GM19438 (cell line): ENCODE results near the gene TPH1.
A peak's percentile ranks its signal among the peaks of the same experiment; 100 is the strongest.
"Not testable (repeated sequence)": the region's sequence is repeated elsewhere in the genome, so short reads cannot be mapped to it uniquely, and the experiment has no call there.

Source experiments
- ATAC-seq: cut with Tn5 transposase; IDR thresholded peaks from one replicate; pipeline ENCODE4 v1.9.1; 2021; ENCODE audit warnings: low read depth; ENCODE audit not compliant: unreplicated experiment

TPH1 gene

DNA sequence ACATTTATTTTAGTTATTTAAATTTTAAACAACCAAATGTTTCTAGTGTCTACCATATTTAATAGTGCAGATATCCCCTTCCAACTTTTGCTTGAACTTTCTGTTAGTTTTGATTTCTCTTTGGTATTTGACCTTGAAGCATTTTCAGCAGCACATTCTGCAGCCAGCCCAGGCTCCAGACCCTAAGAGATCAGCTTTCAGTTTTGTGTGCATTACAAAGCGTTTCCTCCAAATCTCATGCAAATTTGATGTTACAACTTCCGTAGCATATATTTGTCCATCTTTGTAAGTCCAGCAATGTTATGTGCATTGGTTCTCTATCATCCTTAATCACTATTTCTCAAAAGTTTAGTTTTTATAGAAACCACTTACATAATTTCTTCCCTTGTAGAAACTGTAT is 18.6 kb downstream of the TPH1 start:
- no peak for ATAC-seq

DNA sequence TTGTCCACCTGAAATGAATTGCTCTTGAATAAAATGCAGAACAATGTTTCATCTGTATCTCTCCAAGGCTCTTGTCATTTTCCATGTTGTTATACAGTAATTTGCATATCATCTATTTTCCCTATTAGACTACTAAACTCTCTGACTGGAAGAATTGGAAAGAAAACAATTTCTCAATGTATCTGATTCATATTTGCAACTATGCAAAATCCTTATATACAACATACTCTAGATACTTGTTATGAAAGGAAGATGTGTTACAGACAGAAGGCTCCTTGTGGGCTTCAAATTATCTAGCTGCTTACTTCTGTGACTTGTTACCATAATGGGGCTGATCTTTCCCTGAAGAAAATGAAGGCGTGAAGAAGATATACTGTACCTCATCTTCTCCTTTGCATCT is 23.6 kb downstream of the TPH1 start:
- ATAC-seq, result no peak

GRCh38 chr11:18019650-18020049 is 26.4 kb downstream of the TPH1 start:
- no peak for ATAC-seq

- no peak for ATAC-seq
These were observed 29.3 kb downstream of the TPH1 start for GRCh38 chr11:18016789-18017188.

GRCh38 chr11:18014876-18015275 is 31.2 kb downstream of the TPH1 start:
- ATAC-seq, result no peak

- no peak for ATAC-seq
These were observed 32.1 kb downstream of the TPH1 start for GRCh38 chr11:18013790-18014507.

GRCh38 chr11:18012906-18013781 is 32.9 kb downstream of the TPH1 start, which contains the start of gene SERGEF:
SERGEF (minus strand) TSS chr11:18013047; CDS start chr11:18013010, 37 bp downstream.
- peak; percentile 91 for ATAC-seq

DNA sequence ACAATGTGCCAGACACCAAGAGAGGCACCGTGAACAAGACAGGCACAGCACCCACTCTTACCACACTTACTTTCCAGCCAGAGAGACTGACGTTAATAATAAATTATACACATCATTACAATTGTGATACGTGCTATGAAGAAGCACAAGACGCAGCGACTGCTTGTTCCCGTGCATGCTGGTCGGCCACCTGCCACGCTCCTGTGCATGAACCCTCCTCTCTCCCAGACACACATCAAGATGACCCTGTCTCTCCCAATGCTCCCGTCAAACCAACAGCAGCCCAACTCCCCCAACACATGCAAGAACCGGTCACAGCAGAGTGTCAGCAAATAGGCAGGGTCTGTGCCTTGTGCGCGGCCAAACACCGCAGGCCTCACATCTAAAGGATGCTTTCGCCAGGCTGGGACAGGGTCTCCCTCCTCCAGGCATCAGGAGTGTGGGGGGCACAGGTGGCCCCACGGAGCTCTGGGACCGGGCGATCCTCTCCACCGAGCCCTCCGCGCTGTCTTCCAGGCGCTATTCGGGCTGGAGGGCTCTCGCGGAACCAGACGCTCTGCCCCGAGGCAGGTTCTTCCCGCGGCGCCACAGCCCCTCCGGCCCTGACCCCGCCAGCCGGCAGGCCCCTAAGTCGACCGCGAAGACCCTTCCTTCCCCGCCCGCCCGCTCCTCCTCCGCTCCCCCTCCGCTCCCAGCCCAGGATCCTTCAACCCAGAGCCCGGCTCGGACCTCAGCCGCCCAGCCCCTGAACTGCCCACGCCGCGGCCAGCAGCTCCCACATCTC is 33.8 kb downstream of the TPH1 start:
- ATAC-seq, result no peak

DNA sequence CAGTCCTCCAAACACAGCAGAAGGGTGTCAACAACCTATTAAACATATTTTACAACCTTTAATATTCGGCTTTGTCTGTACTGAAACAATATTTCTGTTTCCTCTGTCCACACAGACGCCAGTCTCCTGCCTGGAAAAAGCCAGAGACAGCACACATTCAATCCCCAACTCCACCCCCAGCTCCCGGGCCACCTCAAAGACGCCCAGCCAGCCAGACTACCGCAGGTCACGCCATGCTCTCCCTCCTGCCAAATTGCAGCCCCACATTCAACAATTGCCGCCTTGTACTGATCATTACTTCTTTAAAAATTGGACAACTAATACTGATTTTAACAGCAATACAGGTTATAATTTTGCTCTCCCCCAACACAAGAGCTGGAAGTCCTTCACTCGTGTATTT is 34.4 kb downstream of the TPH1 start:
- ATAC-seq, result no peak

GRCh38 chr11:18010977-18011586 is 35.0 kb downstream of the TPH1 start:
- ATAC-seq, result no peak

DNA sequence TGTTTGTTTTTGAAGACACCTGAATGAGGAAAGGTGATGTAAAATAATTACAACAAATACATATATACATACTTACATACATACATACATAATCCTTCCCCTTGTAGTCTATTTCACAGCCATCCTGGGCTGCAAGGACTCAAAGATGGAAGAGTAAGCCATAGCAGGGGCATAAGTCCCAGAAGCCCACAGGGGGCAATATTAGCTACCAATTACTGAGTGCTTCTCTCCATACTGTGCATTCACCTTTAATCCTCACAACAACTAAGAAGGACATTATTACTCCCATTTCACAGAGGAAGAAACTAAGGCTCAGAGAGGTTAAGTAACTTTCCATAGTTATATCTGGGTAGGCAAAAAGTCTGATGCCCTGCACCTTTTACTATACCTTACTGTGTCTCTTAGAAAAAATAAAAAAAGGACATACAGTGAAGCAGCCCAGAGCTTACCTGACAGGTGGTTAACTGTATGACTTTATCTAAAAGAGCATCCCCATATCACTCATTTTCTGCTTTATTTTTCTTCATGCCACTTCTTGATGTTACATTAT is 35.9 kb downstream of the TPH1 start:
- no peak for ATAC-seq

DNA sequence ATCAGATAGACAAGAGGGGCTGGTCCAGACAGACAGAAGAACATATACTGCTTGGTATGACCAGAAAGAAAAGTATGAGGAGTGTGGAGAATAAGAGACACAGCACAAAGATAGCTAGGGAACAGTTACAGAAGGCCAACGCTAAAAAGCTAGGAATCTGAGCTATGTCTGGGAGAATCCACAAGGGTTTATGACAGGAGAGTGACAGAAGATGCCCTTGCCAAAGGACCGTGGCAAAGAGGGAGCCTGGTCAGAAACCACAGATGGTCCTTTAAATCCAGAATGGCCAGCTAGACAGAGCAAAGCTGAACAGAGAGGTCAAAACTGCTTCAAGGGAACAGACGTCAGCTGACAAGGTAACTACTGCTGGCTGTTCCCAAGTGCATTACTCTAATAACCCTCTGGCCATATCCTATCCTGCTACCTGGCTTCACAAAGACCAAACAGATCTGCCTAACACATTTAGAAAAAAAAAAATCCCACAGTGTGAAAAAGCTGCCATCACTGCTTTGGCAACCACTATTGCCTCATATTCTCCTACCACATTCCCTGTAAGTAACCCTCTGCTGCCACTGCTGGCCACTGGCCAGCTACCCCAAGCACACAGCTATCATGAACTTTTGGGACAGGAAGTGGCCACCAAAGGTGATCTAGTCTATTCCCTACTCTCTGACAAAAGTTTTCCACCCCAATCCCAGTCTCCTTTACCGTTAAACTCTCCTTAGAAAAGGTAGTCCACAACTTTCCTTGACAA is 40.5 kb downstream of the TPH1 start:
- no peak for ATAC-seq

DNA sequence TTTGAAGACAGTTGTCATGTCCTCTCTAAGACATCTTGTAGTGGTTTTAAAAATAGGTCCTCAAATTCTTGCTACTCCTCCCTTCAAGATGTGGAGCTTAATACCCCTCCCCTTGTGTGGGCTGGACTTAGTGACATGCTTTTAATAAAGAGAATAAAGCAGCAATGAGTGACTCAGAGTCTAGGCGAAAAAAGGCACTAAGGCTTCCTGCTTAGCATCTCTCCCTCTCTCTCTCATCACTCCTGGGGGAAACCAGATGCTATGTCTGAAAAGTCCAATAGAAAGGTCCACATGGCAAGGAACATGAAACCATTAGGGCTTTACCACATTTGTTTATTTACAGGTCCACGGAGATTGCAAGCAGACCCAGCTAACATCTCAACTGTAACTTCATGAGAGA is 44.9 kb downstream of the TPH1 start:
- no peak for ATAC-seq

- ATAC-seq, result peak; percentile 89
These were observed 45.3 kb downstream of the TPH1 start for GRCh38 chr11:18000760-18001159.

DNA sequence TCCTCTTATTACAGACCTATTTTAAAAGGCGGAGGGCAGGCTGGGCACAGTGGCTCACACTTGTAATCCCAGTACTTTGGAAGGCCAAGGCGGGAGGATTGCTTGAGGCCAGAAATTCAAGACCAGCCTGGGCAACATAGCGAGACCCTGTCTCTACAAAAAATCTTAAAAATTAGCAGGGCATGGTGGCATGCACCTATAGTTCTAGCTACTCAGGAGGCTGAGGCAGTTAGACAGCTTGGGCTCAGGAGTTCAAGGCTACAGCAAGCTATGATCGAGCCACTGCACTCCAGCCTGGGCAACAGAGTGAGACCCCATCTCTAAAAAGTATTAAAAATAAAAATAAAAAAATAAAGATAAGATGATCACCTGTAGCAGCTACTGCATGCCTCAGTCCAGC is 45.9 kb downstream of the TPH1 start:
- not testable (repeated sequence) for ATAC-seq
